ENCODE data around the gene TBL3. TPM values are rescaled to one million over a fixed set of nuclear protein-coding genes. Genes with fewer than 3 reads are reported as not detected.

The TBL3 gene
- total RNA-seq, 1 donor from 2014 or later: 30.7 TPM

- Histone ChIP-seq H2AFZ (replicated peaks) (no peak overlapping the region), H3K27me3 (peaks cover 2% of the 10 kb centered on the region), H3K36me3 (no peaks in the 10 kb centered on the region), H3K9ac (no peak overlapping the region), H3K4me1 (no peaks in the 10 kb centered on the region), H3K79me2 (ENCODE audit: low read depth) (peaks cover 4% of the 10 kb centered on the region), H3K4me2 (no peak overlapping the region), H3K9me3 (ENCODE audit: low read depth) (no peaks in the 10 kb centered on the region), H3F3A (ENCODE audit: low read depth) (peaks cover 17% of the 10 kb centered on the region), H4K20me1 (ENCODE audit: low read depth) (peaks cover 9% of the 10 kb centered on the region), H3K27ac (no peak overlapping the region), H3K4me3 (no peak overlapping the region)
- H3K4me1 Mint-ChIP-seq: no peaks in the 10 kb centered on the region
- H3K27ac Mint-ChIP-seq: no peak overlapping the region
- no peaks in the 10 kb centered on the region for H3K9me3 Mint-ChIP-seq
- no peak for DNase-seq (ENCODE audit: low spot score)
- no peak for TF ChIP-seq CTCF (IDR thresholded peaks at IDR 0.05)
- TF ChIP-seq EZH2phosphoT487 (IDR thresholded peaks at IDR 0.05): no peak
- TF ChIP-seq EZH2 (IDR thresholded peaks at IDR 0.05): no peak
- peak overlapping the region; percentile 64 for H3K4me3 Mint-ChIP-seq
- H3K36me3 Mint-ChIP-seq: peaks cover 9% of the 10 kb centered on the region
- H3K27me3 Mint-ChIP-seq (ENCODE audit: insufficient read depth, low read depth): peaks cover 2% of the 10 kb centered on the region
These were observed 26.5 kb downstream of the TBL3 start for GRCh38 chr16:1998360-1998835.

- Histone ChIP-seq H2AFZ (replicated peaks) (no peak overlapping the region), H3K4me3 (no peak overlapping the region), H3K36me3 (no peaks in the 10 kb centered on the region), H3K27ac (no peak overlapping the region), H3K4me1 (peaks cover 1% of the 10 kb centered on the region), H3F3A (ENCODE audit: low read depth) (peaks cover 11% of the 10 kb centered on the region), H3K9me3 (ENCODE audit: low read depth) (no peaks in the 10 kb centered on the region), H3K79me2 (ENCODE audit: low read depth) (peaks cover 8% of the 10 kb centered on the region), H3K9ac (no peak overlapping the region), H4K20me1 (ENCODE audit: low read depth) (peaks cover 15% of the 10 kb centered on the region), H3K27me3 (no peaks in the 10 kb centered on the region), H3K4me2 (no peak overlapping the region)
- Mint-ChIP-seq H3K36me3 (peaks cover 9% of the 10 kb centered on the region), H3K27me3 (ENCODE audit: insufficient read depth, low read depth) (no peaks in the 10 kb centered on the region), H3K4me1 (peaks cover 2% of the 10 kb centered on the region), H3K9me3 (no peaks in the 10 kb centered on the region), H3K4me3 (no peak overlapping the region), H3K27ac (no peak overlapping the region)
- no peak for TF ChIP-seq CTCF (IDR thresholded peaks at IDR 0.05)
- no peak for TF ChIP-seq EZH2 (IDR thresholded peaks at IDR 0.05)
- TF ChIP-seq EZH2phosphoT487 (IDR thresholded peaks at IDR 0.05): no peak
- DNase-seq (ENCODE audit: low spot score): no peak
These were observed 27.3 kb downstream of the TBL3 start for GRCh38 chr16:1998852-1999801.

GRCh38 chr16:1999866-2000514 lies 28.1 kb downstream of the TBL3 start:
- Histone ChIP-seq H3K4me3 (no peak overlapping the region), H3K27me3 (no peaks in the 10 kb centered on the region), H3K36me3 (no peaks in the 10 kb centered on the region), H3K4me1 (peaks cover 6% of the 10 kb centered on the region), H3K9ac (no peak overlapping the region), H3K9me3 (ENCODE audit: low read depth) (no peaks in the 10 kb centered on the region), H2AFZ (replicated peaks) (no peak overlapping the region), H3K79me2 (ENCODE audit: low read depth) (peaks cover 9% of the 10 kb centered on the region), H3F3A (ENCODE audit: low read depth) (peaks cover 20% of the 10 kb centered on the region), H3K4me2 (no peak overlapping the region), H4K20me1 (ENCODE audit: low read depth) (peaks cover 24% of the 10 kb centered on the region), H3K27ac (no peak overlapping the region)
- Mint-ChIP-seq H3K27me3 (ENCODE audit: insufficient read depth, low read depth) (no peaks in the 10 kb centered on the region), H3K4me3 (no peak overlapping the region), H3K36me3 (peaks cover 9% of the 10 kb centered on the region), H3K4me1 (peaks cover 10% of the 10 kb centered on the region), H3K27ac (no peak overlapping the region), H3K9me3 (no peaks in the 10 kb centered on the region)
- no peak for DNase-seq (ENCODE audit: low spot score)
- TF ChIP-seq EZH2phosphoT487 (IDR thresholded peaks at IDR 0.05): no peak
- TF ChIP-seq EZH2 (IDR thresholded peaks at IDR 0.05): no peak
- TF ChIP-seq CTCF (IDR thresholded peaks at IDR 0.05): no peak
